ENCODE measurements around the gene ROS1.

- TF ChIP-seq, protein P1, sequence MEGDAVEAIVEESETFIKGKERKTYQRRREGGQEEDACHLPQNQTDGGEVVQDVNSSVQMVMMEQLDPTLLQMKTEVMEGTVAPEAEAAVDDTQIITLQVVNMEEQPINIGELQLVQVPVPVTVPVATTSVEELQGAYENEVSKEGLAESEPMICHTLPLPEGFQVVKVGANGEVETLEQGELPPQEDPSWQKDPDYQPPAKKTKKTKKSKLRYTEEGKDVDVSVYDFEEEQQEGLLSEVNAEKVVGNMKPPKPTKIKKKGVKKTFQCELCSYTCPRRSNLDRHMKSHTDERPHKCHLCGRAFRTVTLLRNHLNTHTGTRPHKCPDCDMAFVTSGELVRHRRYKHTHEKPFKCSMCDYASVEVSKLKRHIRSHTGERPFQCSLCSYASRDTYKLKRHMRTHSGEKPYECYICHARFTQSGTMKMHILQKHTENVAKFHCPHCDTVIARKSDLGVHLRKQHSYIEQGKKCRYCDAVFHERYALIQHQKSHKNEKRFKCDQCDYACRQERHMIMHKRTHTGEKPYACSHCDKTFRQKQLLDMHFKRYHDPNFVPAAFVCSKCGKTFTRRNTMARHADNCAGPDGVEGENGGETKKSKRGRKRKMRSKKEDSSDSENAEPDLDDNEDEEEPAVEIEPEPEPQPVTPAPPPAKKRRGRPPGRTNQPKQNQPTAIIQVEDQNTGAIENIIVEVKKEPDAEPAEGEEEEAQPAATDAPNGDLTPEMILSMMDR (conservative IDR thresholded peaks at IDR 0.05 in 1 of 2, IDR thresholded peaks at IDR 0.05 in 1 of 2; ENCODE audit: low read depth in 1 of 2, low read length in 2 of 2), result no peak
- no peak for TF ChIP-seq EZH2 (IDR thresholded peaks at IDR 0.05; ENCODE audit: low read length, missing control alignments)
Observed at GRCh38 chr6:117418320-117418719, 7.4 kb downstream of the ROS1 start.
